Measurements from ENCODE around the gene FN3K.
A peak's percentile ranks its signal among the peaks of the same experiment; 100 is the strongest.
"Not testable (repeated sequence)": the region's sequence is repeated elsewhere in the genome, so short reads cannot be mapped to it uniquely, and the experiment has no call there.

Gene FN3K

DNA sequence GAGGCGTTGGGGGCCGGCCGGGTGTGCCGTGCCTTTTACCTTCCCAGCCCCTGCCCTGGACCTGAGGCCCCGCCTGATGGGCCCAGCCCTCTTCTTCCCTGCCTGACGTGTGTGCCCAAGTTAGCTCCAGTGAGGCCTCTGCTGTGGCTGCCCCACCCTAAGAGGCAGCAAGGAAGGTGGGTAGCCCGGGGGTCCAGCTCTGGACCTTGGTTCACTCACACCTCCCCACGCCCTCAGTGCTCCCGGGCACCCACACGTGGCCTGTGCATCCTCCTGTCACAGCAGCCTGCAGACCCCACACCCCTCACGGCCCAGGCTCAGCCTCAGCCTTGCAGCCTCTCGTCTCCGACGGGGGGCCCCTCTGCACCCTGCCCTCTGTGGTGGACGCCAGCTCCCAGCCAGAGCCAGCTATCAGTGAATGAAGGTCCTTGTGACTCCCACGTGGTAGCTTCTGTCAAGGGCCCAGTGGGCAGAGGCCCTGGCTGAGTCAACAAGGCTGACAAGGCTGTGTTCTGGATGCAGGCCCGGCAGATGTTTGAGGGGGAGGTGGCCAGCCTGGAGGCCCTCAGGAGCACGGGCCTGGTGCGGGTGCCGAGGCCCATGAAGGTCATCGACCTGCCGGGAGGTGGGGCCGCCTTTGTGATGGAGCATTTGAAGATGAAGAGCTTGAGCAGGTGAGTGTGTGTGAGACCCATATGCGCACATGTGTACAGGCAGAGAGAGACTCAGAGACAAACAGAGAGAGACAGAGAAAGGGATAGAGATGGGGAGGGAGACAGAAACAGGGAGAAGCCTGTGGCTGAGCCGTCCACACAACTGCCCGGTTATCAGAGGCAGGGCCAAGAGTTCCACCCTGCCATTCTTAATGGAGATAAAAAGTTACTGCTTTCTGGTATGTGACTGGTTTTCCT is 2.8 kb downstream of the FN3K start:
- no peak for DNase-seq

GRCh38 chr17:82740906-82741759 is 5.7 kb downstream of the FN3K start:
- DNase-seq, result no peak

DNA sequence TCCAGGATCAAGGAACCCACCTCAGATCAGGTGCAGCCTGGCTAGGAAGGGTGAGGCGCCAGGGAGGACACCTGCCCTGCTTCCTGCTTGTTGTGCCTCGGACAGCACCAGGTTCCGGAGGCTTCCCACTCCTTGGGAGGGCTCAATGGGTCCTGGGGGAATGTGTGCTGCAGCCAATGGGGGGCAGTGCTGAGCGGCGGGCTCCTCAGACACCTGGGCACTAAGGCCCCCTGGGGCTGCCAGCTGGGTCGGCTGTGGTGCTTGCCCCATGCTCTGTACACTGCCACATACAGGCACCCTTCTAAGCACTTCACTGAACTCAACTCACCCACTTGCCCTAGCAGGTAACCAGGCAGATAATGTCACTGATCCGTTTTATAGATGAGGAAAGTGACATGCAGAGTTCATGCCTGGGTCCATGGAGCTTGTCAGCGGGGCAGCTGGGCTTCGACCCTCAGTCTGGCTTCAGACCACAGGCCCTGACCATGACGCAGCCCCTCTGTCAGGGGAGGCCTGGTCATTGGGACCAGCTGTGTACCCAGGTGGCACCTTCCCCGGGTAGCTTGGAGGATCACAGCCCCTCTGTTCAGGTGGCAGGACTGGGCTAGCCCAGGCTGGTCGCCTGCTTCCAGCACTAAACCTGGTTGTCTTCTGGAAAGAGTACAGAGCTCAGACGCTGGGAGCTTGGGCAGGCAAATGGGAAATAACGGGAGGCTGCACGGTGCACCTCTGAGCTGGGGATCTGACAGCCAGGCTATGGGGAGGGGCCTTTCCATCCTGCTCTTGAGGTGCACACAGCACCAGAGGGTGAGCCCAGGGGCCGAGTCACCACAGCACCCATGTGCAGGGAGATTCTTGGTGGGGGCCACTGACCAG is 8.2 kb downstream of the FN3K start:
- DNase-seq, result no peak

- not testable (repeated sequence) for DNase-seq
Measured at GRCh38 chr17:82744736-82745135, 9.3 kb downstream of the FN3K start.

DNA sequence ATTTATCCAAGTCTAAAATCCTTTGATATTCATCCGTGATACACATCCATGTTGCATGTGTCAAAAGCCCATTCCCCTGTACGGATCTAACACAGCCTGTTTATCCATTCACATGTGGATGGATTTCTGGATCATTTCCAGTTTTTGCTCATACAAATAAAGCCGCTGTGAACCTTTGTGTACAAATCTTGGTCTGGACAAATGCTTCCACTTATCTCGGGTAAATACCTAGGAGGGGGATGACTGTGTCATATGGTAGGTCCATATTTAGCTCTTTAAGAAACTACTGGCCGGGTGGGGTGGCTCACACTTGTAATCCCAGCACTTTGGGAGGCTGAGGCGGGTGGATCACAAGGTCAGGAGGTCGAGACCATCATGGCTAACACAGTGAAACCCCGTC is 10.1 kb downstream of the FN3K start:
- no peak for DNase-seq

DNA sequence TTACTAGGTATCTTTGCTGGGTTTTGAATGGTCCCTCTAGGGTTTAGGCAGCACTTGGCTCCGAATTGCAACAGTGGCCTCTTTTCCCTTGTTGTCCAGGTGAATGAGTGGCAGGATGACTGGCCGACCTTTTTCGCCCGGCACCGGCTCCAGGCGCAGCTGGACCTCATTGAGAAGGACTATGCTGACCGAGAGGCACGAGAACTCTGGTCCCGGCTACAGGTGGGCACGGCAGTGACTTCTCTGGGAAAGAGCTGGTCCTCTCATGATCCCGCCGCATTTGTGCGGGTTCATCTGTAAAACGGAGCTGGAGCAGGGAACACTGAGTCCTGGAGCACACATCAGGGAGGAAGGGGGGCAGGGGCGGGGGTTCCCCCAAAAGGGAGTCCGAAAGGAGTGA is 13.3 kb downstream of the FN3K start:
- no peak for DNase-seq

- no peak for DNase-seq
Measured at GRCh38 chr17:82750241-82750908, 15.0 kb downstream of the FN3K start.

DNA sequence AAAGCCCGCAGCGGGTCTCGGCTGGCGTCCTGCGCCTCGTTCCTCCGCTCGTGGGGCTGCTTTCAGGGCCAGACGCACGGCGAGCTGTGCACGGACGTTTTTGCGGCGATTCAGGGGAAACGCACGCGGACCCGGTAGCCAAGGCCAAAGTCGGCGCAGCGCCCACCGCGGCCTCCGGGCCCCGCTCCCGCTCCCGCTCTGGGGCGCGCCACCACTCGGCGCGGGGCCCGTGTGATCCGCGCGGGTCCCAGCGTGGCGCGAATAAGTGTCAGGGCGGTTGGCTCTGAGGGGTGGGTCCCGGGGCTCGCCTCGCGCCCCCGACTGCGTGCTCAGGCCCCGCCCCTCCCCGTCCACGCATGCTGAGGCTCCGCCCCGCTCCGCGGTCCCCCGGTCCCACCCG is 15.8 kb downstream of the FN3K start:
- DNase-seq, result no peak

DNA sequence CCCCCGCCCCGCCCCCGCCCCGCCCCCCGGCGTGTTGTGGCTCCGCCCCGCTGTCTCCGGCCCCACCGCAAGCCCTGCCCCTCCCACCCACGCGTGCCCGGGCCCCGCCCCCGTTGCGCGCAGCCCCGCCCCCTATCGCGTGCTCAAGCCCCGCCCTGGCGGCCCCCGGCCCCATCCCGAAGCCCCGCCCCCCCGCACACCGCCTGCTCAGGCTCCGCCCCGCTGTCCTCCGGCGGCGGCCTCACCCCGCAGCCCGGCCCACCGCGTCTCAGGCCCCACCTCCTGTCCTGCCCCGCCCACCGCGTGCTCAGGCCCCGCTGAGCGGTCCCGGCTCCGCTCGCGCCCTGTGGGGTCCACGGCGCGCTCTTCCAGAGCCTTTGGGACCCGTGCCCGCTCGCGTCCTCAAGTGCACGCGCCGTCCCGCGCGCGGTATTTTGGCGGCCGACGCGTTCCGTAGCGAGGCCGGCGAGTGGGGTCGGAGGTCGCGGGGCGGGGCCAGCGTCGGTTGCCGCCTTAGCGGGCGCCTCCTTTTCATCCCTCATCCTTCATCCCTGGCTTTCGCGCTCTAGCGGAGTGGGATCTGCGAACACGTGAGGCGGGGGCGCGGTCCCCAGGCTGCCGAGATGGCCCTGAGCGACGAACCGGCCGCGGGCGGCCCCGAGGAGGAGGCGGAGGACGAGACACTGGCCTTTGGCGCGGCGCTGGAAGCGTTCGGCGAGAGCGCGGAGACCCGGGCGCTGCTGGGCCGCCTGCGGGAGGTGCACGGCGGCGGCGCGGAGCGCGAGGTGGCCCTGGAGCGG is 16.4 kb downstream of the FN3K start, which contains the start of gene TBCD:
Gene TBCD, plus strand, starts transcription at position 495 of the 800 bp plus-strand sequence. Its CDS starts 129 bp downstream, at position 624.
- DNase-seq, result peak; percentile 42 to 62

- DNase-seq, result no peak
Measured at GRCh38 chr17:82752371-82753200, 17.2 kb downstream of the FN3K start.

DNA sequence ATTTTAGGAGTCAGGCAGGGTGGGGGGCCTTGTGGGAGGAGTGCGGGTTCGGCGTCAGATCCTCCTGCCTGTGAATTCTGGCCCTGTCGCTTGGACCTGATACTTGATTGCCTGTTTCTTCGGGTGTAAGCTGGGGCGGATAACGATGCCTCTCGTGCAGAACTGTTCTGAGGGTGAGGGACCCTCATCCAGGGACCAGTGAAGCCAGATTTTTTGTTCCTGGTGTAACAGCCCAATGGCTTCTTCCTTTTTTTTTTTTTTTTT is 17.7 kb downstream of the FN3K start:
- no peak for DNase-seq

GRCh38 chr17:82754297-82755208 is 19.1 kb downstream of the FN3K start:
- DNase-seq, result peak in 1 of 2 experiments; percentile 15

GRCh38 chr17:82756166-82756565 is 20.8 kb downstream of the FN3K start:
- peak; percentile 6 to 61 for DNase-seq

DNA sequence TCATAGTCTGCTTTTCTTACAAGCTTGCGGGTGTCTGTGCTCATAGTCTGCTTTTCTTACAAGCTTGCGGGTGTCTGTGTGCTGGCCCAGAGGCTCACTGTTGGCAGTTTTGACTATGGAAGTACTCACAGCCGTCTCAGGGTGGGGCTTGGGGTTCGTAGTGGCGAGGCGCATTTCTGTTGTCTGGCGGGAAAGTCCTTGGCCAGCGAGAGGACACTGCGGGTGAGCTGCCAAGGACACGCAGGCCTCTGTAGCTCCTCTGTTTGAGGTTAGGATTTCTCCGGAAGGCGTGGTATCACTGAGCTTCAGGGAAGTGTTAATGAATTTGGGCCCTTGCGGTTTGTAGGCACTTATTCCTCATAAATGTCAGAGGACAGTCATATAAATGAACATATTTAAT is 30.0 kb downstream of the FN3K start:
- no peak for DNase-seq

- DNase-seq, result peak in 1 of 2 experiments; percentile 37
Measured at GRCh38 chr17:82767041-82767754, 31.8 kb downstream of the FN3K start.

GRCh38 chr17:82769041-82769440 is 33.6 kb downstream of the FN3K start:
- no peak for DNase-seq

DNA sequence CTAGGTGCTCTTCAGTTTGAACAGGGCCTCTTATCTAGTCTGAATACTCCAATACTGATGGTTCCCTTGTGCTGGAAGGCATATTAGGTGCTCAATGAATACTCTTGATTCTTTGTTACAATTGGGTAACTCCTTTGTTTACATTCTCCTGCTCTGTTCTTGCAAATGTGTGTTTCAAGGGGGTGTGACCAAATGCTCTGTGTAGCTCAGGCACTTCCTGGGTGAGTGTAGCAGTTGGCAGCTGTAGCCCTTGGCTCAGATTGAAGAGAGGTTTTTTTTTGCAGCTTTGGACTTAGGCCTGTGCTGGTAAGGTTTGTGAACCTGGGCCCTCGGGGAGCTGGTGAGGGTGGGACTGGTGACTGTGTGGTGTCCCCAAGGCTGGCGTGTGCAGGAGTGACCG is 36.6 kb downstream of the FN3K start:
- DNase-seq, result no peak

DNA sequence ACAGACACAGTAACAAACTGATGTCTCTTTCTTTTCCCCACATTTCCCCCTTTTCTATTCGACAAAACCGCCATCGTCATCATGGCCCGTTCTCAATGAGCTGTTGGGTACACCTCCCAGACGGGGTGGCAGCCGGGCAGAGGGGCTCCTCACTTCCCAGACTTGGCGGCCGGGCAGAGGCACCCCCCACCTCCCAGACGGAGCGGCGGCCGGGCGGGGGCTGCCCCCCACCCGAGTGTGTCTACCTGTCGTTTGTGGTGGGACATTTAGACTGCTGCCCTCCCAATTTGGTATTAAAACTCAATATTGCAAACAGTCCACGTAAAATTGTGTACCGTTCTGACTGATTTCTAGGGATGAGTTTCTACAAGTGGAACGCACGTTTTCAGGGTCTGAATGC is 39.0 kb downstream of the FN3K start:
- DNase-seq, result not testable (repeated sequence)

Measured in NCI-H524 (cell line).